Measurements from ENCODE around the gene TBC1D14. TPM values are rescaled to one million over a fixed set of nuclear protein-coding genes. Genes with fewer than 3 reads are reported as not detected.
A peak's percentile ranks its signal among the peaks of the same experiment; 100 is the strongest.

The TBC1D14 gene
- total RNA-seq, 1 donor = 42.3 TPM

DNA sequence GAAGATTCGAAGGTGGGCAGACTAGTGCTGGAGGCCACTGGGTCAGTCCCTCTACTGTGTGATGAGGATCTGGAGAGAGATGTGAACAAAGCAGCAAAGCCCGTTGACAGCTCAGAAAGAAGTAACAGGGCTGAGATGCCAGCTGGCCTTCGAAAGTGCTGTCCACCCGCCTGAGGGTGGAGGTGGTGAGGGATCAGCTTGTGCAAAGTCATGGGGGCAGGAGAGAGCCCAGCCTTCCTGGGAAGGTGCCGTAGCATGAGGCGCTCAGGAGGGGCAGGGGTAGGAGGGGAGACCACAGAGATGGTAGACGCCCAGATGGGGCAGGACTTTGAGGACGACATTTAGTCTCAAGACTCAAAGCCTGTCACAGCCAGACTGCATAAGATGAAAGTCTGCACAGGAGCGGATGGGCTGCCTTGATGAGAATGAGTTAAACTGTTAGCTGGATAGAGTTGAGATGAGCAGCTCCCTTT is 19.7 kb downstream of the TBC1D14 start:
- no peak for DNase-seq (ENCODE audit: low read depth)
- H3K4me3 ChIP-seq (ENCODE audit: low read depth, low read length) = no peak overlapping the region
- TF ChIP-seq, protein P1, sequence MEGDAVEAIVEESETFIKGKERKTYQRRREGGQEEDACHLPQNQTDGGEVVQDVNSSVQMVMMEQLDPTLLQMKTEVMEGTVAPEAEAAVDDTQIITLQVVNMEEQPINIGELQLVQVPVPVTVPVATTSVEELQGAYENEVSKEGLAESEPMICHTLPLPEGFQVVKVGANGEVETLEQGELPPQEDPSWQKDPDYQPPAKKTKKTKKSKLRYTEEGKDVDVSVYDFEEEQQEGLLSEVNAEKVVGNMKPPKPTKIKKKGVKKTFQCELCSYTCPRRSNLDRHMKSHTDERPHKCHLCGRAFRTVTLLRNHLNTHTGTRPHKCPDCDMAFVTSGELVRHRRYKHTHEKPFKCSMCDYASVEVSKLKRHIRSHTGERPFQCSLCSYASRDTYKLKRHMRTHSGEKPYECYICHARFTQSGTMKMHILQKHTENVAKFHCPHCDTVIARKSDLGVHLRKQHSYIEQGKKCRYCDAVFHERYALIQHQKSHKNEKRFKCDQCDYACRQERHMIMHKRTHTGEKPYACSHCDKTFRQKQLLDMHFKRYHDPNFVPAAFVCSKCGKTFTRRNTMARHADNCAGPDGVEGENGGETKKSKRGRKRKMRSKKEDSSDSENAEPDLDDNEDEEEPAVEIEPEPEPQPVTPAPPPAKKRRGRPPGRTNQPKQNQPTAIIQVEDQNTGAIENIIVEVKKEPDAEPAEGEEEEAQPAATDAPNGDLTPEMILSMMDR (IDR thresholded peaks at IDR 0.05; ENCODE audit: insufficient read depth, low read depth, low read length) = no peak

DNA sequence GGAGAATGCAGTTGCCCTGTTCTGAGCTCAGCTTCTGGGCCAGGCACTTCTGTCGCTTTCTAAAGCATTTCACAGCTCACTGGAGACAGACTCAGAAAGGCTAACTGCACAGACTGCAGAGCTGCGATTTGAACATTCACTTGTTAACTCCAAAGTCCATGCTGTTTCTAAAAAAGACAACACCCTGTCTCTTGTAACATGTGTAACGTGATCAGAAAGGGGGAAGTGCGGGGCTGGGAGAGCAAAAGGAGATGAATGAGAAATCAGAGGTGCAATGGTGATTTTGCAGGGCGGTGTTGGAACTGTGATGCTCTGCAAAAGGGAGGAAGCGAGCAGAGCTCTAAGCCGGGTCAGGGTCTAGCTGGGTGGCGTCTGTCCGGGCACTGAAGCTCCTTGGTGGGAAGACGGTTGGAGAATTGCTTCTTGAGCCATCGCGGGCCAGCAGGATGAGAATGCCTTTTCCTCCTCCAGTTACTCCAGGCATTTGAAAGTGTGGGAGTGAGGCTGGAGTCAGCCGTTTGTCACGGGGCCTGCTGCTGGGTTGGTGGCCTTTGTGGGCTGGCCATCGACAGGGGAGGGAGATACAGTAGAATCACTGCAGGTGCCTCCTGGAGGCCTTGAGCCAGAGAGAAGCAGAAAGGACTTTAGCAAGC is 20.3 kb downstream of the TBC1D14 start:
- TF ChIP-seq, protein P1 (IDR thresholded peaks at IDR 0.05; ENCODE audit: insufficient read depth, low read depth, low read length) = no peak
- no peak overlapping the region for H3K4me3 ChIP-seq (ENCODE audit: low read depth, low read length)
- peak; percentile 53 for DNase-seq (ENCODE audit: low read depth)

DNA sequence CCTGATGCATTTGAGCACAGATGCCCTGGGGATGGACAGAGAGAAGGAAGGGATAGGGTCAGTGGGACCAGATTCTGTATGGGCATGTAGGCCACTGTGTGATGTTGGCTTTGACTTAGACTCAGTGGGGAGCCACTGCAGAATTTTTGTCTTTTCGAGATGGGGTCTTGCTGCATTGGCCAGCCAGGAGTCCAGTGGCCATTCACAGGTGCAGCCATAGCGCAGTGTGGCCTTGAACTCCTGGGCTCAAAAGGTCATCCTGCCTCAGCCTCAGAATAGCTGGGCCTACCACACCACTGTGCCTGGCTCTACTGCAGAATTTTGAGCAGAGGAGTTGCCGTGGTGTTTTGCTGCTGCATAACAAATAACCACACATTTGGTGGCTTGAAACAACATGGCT is 22.8 kb downstream of the TBC1D14 start:
- TF ChIP-seq, protein P1 (IDR thresholded peaks at IDR 0.05; ENCODE audit: insufficient read depth, low read depth, low read length) = no peak
- DNase-seq (ENCODE audit: low read depth) = no peak
- H3K4me3 ChIP-seq (ENCODE audit: low read depth, low read length) = no peak overlapping the region

DNA sequence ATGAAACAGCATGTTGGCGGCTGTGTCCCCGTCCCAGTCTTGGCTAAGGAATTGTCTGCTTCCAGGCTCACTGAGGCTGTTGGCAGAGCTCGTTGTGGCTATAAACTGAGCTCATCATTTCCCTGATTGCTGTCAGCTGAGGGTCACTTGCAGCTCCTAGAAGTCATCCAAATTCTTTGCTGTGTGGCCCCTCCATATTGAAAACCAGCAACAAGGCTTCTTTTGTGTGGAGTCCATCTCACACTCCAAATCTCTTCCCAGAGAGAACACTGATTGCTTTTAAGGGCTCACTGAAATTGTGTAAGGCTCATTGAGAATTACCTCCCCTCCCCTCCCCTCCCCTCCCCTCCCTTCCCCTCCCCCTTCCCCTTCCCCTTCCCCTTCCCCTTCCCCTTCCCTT is 23.3 kb downstream of the TBC1D14 start:
- no peak overlapping the region for H3K4me3 ChIP-seq (ENCODE audit: low read depth, low read length)
- TF ChIP-seq, protein P1 (IDR thresholded peaks at IDR 0.05; ENCODE audit: insufficient read depth, low read depth, low read length) = no peak
- DNase-seq (ENCODE audit: low read depth) = no peak

DNA sequence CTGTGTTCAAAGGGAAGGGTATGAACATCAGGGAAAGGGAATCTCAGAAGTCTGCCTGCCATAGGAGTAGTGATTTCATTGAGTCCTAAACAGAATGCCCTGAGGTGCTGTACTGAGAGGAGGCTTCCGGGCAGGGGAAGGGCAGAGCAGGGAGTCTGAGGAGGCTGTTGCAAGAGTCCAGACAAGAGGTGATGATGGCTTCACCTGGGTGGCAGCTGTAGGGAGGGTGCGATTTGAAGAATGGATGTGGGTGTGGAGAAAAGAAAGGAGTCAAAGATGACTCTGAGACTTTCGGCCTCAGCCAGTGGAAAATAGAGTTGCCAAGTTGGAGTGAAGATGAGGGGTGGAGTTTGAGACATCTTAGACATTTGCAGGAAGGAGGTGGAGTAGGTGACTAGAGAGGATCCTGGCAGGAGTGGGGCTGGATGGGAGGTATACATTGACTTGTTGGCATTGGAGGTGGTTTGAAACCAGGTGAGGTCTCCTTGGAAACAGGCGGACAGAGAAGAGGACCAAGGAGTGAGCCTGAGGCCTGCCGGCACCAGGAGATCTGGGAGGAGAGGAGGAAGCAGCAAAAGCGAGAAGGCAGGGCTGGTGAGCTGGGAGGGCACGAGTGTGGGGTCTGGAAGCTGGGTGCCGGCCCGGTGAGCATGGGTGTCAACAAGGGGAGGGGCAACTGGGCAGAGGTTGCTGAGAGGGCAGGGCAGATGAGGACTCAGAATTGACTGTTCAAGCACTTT is 24.2 kb downstream of the TBC1D14 start:
- DNase-seq (ENCODE audit: low read depth) = no peak
- TF ChIP-seq, protein P1 (IDR thresholded peaks at IDR 0.05; ENCODE audit: insufficient read depth, low read depth, low read length) = no peak
- no peak overlapping the region for H3K4me3 ChIP-seq (ENCODE audit: low read depth, low read length)

DNA sequence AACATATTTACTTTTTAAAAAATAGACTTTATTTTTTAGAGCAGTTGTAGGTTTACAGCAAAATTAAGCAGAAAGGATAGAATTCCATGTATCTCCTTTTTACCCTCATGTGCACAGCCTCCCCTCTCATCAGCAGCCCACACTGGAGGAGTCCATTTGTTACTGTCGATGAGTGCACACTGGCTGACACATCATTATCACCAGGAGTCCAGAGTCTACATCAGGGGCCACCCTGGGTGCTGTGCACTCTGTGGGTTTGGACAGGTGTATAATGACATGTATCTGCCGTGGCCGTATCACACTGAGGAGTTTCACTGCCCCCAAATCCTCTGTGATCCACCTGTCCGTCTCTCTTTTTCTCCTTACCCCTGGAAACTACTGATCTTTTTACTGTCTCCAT is 26.3 kb downstream of the TBC1D14 start:
- H3K4me3 ChIP-seq (ENCODE audit: low read depth, low read length) = no peak overlapping the region
- TF ChIP-seq, protein P1 (IDR thresholded peaks at IDR 0.05; ENCODE audit: insufficient read depth, low read depth, low read length) = no peak
- no peak for DNase-seq (ENCODE audit: low read depth)

All from fibroblast of villous mesenchyme (primary cell).